H1 (cell line): ENCODE results near the gene MRPS5. TPM values are rescaled to one million over a fixed set of nuclear protein-coding genes. Genes with fewer than 3 reads are reported as not detected.

Experiments
- CREB1 ChIP-seq: IDR thresholded peaks from 2 replicates; pipeline ENCODE4 v1.6.1; 2012; ENCODE audit warnings: inconsistent platforms
- HDAC2 ChIP-seq, 2 experiments: fragments of 300-600 bp in 1 of 2; sonication (generic) in 1 of 2; IDR thresholded peaks; 2 replicates each; pipeline ENCODE4 v1.6.1; 2011 to 2012; ENCODE audit warnings: low read depth in 2 of 2, low read length in 2 of 2, mild to moderate bottlenecking in 2 of 2, moderate library complexity in 2 of 2, borderline replicate concordance in 1 of 2, inconsistent platforms in 1 of 2
- RFX5 ChIP-seq: IDR thresholded peaks from 2 replicates; pipeline ENCODE4 v1.6.1; 2011; ENCODE audit warnings: low read depth, low read length, improper control_type of control experiment, borderline replicate concordance
- SP4 ChIP-seq: IDR thresholded peaks from 2 replicates; pipeline ENCODE4 v1.6.1; 2012; ENCODE audit warnings: low read length, inconsistent platforms
- YY1 ChIP-seq: IDR thresholded peaks from 2 replicates; pipeline ENCODE4 v1.6.1; 2011; ENCODE audit warnings: low read depth, mild to moderate bottlenecking, low read length
- polyA plus RNA-seq, 7 experiments: library from polyadenylated mRNA; depleted of rRNA in 3 of 7; stranded (reverse) in 5 of 7; unstranded in 2 of 7; fragments of >200 nt in 5 of 7; fragments of 200-250 nt in 2 of 7; gene quantifications; 1 replicate in 5 of 7; 2 replicates in 1 of 7; 4 replicates in 1 of 7; pipeline versions ENCODE4 v1.2.1 to v1.2.3, GENCODE V29; 2011 to 2013; ENCODE audit warnings: missing spikeins in 2 of 7, mixed read lengths in 2 of 7
- total RNA-seq: library from RNA; stranded (reverse); fragmentation: NEBNext Ultra II Directional; extraction: Animal tissue kit (Norgen Biotek cat#: 25700); gene quantifications from 2 replicates; pipeline ENCODE4 v1.2.1, GENCODE V29; 2021

MRPS5 gene
- total and polyA plus RNA-seq, 2 of the 8 experiments (the other 6 are each of a cell fraction or from before 2014, with no cell fraction given): 36.7 to 53.0 TPM

DNA sequence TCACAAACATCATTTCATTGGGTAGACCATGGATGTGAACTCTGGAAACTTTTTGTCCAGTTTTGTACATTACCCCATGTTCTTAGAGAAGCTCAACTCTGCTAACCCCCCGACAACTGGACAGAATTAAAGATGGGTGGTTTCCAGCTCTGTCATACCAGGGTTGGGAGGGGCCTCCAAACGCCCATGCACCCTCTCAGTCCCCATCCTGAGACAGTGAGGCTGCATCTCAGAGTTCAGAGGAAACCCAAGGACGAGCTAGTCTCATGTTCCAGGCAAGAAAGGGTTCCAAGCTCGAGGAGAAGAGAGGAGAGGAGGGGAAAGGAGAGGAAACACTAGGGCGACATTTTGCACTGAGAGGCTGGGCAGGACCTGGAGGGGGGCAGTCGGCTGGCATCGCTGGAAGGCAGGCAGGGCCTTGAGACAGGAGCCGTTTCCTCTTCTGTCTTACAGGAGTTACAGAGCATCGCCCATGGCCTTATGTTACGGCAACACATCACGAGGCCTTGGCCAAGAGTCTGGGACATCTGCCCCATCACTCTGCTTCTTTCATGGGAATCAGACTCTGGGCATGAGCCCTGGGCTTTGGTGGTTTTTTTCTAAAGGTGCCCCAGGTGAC is 79.7 kb downstream of the MRPS5 start (continued):
- TF ChIP-seq SP4 (no peak), RFX5 (no peak), YY1 (no peak), HDAC2 (IDR thresholded peaks at IDR 0.05; ENCODE audit: borderline replicate concordance in 1 of 2, low read depth in 2 of 2, low read length in 2 of 2) (no peak), CREB1 (no peak)
